Stimulated activated naive CD4-positive, alpha-beta T cell treated with Interleukin-2 at 50 U/mL for 16 hours (primary cell): ENCODE data around the gene RNU2-63P.
"Not testable (repeated sequence)": the region's sequence is repeated elsewhere in the genome, so short reads cannot be mapped to it uniquely, and the experiment has no call there.

ENCODE experiments used
- DNase-seq: peaks from one replicate; lab custom pipeline; 2025; lab: John Stamatoyannopoulos, UW

RNU2-63P gene

GRCh38 chr2:88016086-88016959 is at the start of gene RNU2-63P:
Gene RNU2-63P (minus strand): TSS chr2:88016547.
- DNase-seq: peak; percentile 67

GRCh38 chr2:88061295-88061694 is 44.9 kb upstream of the RNU2-63P start:
- DNase-seq: no peak

- no peak for DNase-seq
Observed at GRCh38 chr2:88060907-88061275, 44.5 kb upstream of the RNU2-63P start.

- peak; percentile 13 for DNase-seq
Observed at GRCh38 chr2:88059979-88060906, 43.9 kb upstream of the RNU2-63P start.

DNA sequence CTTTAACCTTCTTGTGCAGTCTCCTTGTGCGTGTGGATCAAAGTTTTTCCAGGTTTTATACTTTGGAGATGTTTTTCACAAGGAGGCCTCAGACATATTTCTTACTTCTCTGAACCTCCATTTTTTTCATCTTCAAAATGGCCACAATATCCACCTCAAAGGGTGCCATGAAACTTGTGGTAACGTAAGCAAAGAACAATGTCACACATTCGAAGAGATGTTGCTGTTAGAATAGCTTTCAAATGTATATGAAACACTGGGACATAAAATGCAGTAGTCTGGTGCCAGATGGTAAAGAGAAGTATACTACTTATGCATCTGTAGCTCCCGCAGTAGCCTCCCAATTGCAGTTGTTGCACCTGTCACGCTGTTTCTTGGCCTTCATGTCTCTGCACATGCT is 41.8 kb upstream of the RNU2-63P start:
- DNase-seq: no peak

GRCh38 chr2:88057437-88057844 is 41.1 kb upstream of the RNU2-63P start:
- no peak for DNase-seq

DNA sequence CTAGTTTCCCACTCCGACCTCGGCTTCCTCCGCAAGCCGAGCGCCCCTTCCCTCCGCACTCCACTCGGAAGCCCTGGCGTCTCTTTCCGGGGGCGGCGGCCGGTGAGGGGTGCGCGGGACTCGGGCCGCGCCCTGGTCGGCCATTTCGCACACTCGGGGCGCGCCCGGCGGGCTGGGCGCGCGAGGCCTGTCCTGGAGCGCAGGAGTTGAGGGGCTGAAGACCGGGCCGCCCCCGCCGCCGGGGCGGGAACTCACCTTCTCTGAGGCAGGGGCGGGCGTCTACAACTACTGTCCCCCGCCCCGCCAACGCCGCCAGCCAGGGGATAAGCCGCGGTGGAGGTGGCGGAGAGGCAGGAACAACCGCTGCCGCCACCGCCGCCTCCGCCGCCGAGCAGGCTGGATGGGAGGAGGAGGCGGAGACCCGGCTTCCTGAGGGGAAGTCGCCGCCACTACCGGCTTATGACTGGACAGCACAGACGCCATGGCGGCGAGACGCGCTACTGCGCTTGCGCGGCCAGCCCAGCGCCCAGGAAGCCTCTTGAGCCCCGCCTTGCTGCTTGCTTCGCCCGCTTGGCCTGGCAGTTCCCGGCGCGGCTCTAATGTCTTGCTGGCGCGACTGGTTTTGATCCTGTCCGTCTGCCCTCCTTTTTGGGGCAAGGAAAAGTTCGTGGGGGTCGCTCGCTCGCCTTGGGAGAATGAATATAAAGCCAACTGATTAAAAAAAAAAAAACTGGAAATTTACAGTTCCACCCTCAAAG is 39.2 kb upstream of the RNU2-63P start, which contains the start of gene KRCC1:
TSS of gene KRCC1 (minus strand) at position 413 of the 758 bp plus-strand sequence. CDS start 27,220 bp downstream, outside the sequence.
- DNase-seq: peak; percentile 93

- no peak for DNase-seq
Observed at GRCh38 chr2:88054782-88055370, 38.5 kb upstream of the RNU2-63P start.

- DNase-seq: no peak
Observed at GRCh38 chr2:88053934-88054781, 37.8 kb upstream of the RNU2-63P start.

- no peak for DNase-seq
Observed at GRCh38 chr2:88053296-88053695, 36.9 kb upstream of the RNU2-63P start.

- no peak for DNase-seq
Observed at GRCh38 chr2:88051792-88052191, 35.4 kb upstream of the RNU2-63P start.

DNA sequence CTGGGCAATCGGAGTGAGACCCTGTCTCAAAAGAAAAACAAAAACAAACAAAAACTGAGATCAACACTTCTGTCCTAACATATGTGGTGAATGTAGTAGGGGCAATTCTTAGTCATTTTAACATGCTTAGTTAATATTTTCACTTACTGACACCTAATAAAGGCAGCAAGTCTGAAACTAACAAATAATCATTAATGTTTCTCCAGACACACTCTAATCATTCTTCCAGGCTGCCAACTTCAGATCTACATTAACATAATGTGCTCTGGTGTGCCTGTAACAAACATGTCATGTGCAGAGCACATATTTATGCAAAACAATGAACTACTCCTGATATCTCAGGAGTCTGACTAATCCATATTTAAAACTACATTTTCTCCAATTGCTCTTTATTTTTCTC is 33.3 kb upstream of the RNU2-63P start:
- DNase-seq: no peak

- DNase-seq: no peak
Observed at GRCh38 chr2:88048541-88048940, 32.2 kb upstream of the RNU2-63P start.

DNA sequence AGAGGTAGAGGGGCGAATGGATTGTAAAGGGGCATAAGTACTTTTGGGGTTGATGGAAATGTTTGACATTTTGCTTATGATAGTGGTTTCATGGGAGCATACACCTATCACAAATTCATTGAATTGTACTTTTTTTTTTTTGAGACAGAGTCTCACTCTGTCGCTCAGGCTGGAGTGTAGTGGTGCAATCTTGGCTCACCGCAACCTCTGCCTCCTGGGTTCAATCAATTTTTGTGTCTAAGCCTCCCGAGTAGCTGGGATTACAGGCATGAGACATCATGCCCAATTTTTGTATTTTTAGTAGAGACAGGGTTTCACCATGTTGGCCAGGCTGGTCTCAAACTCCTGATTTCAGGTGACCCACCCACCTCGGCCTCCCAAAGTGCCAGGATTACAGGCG is 29.2 kb upstream of the RNU2-63P start:
- not testable (repeated sequence) for DNase-seq

DNA sequence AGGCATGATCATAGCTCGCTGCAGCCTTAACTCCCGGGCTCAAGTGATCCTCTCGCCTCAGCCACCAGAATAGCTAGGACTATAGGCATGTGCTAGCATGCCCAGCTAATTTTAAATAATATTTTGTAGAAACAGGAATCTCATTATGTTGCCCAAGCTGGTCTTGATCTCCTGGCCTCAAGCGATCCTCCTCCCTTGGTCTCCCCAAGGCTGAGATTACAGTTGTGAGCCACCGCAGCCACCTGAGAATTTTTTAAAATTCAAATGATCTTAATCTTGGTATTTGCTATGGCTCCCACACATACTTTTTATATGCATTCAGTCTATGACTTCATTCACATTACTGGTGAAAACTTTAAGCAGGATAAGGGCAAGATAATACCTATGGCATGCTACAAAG is 26.1 kb upstream of the RNU2-63P start:
- DNase-seq: no peak

GRCh38 chr2:88038263-88039105 is 22.1 kb upstream of the RNU2-63P start:
- DNase-seq: no peak

- no peak for DNase-seq
Observed at GRCh38 chr2:88036606-88037005, 20.3 kb upstream of the RNU2-63P start.

- no peak for DNase-seq
Observed at GRCh38 chr2:88036182-88036581, 19.8 kb upstream of the RNU2-63P start.

GRCh38 chr2:88032070-88032702 is 15.8 kb upstream of the RNU2-63P start:
- DNase-seq: no peak
